ENCODE results near the gene SPAG8.

SPAG8 gene

DNA sequence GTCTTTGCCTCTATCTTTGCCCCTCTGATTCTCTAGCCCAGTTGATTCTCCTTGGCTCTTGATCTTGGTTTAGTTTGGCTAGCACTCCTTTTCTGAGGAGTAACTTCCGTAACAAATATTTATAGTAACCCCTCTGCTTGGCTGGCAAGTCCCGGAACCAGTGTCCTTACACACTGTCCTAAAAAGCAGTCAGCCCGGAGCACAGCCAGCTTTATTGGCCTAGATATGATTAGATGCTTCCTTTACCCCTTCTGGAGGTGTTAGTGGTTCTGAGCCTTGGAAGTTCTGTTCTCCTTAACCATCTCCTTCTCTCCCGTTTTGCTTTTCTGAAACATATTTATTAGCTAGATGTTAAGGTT is 41.0 kb downstream of the SPAG8 start:
- no peak overlapping the region for H3K9ac ChIP-seq (ENCODE audit: insufficient read length, low read depth)
- no peaks in the 10 kb centered on the region for H3K9me3 ChIP-seq (ENCODE audit: insufficient read depth, low read length)
- DNase-seq (ENCODE audit: low read depth, low spot score): no peak
- H3K4me1 ChIP-seq (ENCODE audit: insufficient read depth, insufficient read length): no peaks in the 10 kb centered on the region
- TF ChIP-seq ZNF274 (IDR thresholded peaks at IDR 0.05; ENCODE audit: low read depth, low read length) (no peak), YY1 (IDR thresholded peaks at IDR 0.05; ENCODE audit: insufficient read depth, insufficient read length) (no peak), SUZ12 (IDR thresholded peaks at IDR 0.05; ENCODE audit: extremely low read depth, insufficient read depth, insufficient read length) (no peak)
- no peaks in the 10 kb centered on the region for H3K36me3 ChIP-seq (ENCODE audit: insufficient read depth, insufficient read length, low read length)
- H3K27me3 ChIP-seq (ENCODE audit: insufficient read depth, insufficient read length): no peaks in the 10 kb centered on the region
- H3K4me3 ChIP-seq (ENCODE audit: insufficient read length, low read depth): no peak overlapping the region

DNA sequence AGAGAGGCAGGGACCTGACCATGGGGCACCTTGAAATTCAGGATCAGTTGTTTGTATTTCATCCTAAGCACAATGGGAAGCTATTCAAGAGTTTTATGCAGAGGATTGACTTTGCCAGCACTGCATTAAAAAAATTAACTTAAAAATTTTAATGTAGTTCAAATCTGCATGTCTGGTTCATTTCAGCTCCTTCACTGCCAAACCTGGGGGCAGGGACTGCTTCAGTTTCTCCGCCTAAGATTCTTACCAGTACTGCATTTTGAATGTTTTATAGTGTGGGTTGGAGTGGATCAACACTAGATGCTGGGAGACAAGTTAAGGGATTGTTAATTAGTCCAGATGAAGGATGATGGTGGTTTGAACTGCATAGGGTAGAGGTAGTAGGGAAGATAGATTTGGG is 42.3 kb downstream of the SPAG8 start:
- H3K4me3 ChIP-seq (ENCODE audit: insufficient read length, low read depth): no peak overlapping the region
- H3K36me3 ChIP-seq (ENCODE audit: insufficient read depth, insufficient read length, low read length): no peaks in the 10 kb centered on the region
- TF ChIP-seq YY1 (IDR thresholded peaks at IDR 0.05; ENCODE audit: insufficient read depth, insufficient read length) (no peak), ZNF274 (IDR thresholded peaks at IDR 0.05; ENCODE audit: low read depth, low read length) (no peak), SUZ12 (IDR thresholded peaks at IDR 0.05; ENCODE audit: extremely low read depth, insufficient read depth, insufficient read length) (no peak)
- no peaks in the 10 kb centered on the region for H3K9me3 ChIP-seq (ENCODE audit: insufficient read depth, low read length)
- no peaks in the 10 kb centered on the region for H3K4me1 ChIP-seq (ENCODE audit: insufficient read depth, insufficient read length)
- no peak overlapping the region for H3K9ac ChIP-seq (ENCODE audit: insufficient read length, low read depth)
- H3K27me3 ChIP-seq (ENCODE audit: insufficient read depth, insufficient read length): no peaks in the 10 kb centered on the region
- DNase-seq (ENCODE audit: low read depth, low spot score): no peak

DNA sequence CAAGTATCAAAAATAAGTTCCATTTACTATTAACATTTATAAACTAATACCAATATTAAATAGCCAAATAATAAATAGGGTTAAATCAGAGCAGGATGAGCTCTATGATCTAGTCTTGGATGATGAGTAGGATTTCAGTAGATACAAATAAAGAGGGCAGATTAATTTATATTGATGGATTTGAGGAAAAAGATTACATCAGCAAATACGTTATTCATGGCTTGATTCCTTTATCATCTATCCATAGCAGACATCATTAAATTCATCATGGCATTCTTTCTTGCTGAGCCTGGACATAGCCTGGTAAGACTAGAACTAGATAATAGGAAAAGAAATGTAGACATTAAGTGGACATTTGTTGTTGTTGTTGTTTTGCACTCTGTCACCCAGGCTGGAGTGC is 44.6 kb downstream of the SPAG8 start:
- Histone ChIP-seq H3K9me3 (ENCODE audit: insufficient read depth, low read length) (no peaks in the 10 kb centered on the region), H3K4me1 (ENCODE audit: insufficient read depth, insufficient read length) (no peaks in the 10 kb centered on the region), H3K9ac (ENCODE audit: insufficient read length, low read depth) (no peak overlapping the region), H3K27me3 (ENCODE audit: insufficient read depth, insufficient read length) (no peaks in the 10 kb centered on the region), H3K4me3 (ENCODE audit: insufficient read length, low read depth) (no peak overlapping the region), H3K36me3 (ENCODE audit: insufficient read depth, insufficient read length, low read length) (no peaks in the 10 kb centered on the region)
- no peak for TF ChIP-seq SUZ12 (IDR thresholded peaks at IDR 0.05; ENCODE audit: extremely low read depth, insufficient read depth, insufficient read length)
- no peak for TF ChIP-seq ZNF274 (IDR thresholded peaks at IDR 0.05; ENCODE audit: low read depth, low read length)
- TF ChIP-seq YY1 (IDR thresholded peaks at IDR 0.05; ENCODE audit: insufficient read depth, insufficient read length): no peak
- DNase-seq (ENCODE audit: low read depth, low spot score): no peak

DNA sequence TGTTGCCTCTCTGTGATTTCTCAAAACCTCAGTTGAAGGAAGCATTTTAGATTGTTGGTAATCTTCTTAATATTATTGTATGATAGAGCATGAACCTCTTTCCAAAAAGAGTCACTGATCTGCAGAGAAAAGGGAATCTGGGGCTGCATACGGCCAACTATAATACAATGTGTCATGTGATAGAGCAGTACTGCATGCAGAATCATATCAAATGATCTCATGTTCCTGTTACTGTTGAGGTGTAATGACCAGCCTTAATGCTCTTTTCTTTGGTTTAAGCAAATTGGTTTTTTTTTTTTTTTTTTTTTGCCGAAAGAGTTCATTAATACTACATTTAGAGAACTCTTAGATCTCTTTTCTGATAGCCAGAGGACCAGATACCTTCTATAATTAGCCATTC is 45.1 kb downstream of the SPAG8 start:
- no peak for DNase-seq (ENCODE audit: low read depth, low spot score)
- no peak overlapping the region for H3K4me3 ChIP-seq (ENCODE audit: insufficient read length, low read depth)
- H3K27me3 ChIP-seq (ENCODE audit: insufficient read depth, insufficient read length): no peaks in the 10 kb centered on the region
- H3K9ac ChIP-seq (ENCODE audit: insufficient read length, low read depth): no peak overlapping the region
- H3K36me3 ChIP-seq (ENCODE audit: insufficient read depth, insufficient read length, low read length): no peaks in the 10 kb centered on the region
- no peaks in the 10 kb centered on the region for H3K9me3 ChIP-seq (ENCODE audit: insufficient read depth, low read length)
- TF ChIP-seq SUZ12 (IDR thresholded peaks at IDR 0.05; ENCODE audit: extremely low read depth, insufficient read depth, insufficient read length) (no peak), ZNF274 (IDR thresholded peaks at IDR 0.05; ENCODE audit: low read depth, low read length) (no peak), YY1 (IDR thresholded peaks at IDR 0.05; ENCODE audit: insufficient read depth, insufficient read length) (no peak)
- H3K4me1 ChIP-seq (ENCODE audit: insufficient read depth, insufficient read length): no peaks in the 10 kb centered on the region

DNA sequence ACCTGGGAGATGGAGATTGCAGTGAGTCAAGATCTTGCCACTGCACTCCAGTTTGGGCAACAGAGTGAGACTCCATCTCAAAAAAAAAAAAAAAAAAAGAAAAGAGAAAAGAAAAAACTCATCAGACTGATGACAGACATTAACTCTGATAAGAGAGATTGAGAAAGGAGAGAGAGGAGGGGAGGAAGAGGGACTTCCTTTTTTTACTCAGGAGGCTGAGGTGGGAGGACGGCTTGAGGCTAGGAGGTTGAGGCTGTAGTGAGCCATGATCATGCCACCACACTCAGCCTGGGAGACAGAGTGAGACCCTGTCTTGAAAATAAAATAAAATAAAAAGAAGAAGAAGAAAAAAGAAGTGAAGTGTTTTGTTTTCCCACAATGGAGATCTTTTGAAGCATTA is 48.3 kb downstream of the SPAG8 start:
- no peak for TF ChIP-seq ZNF274 (IDR thresholded peaks at IDR 0.05; ENCODE audit: low read depth, low read length)
- TF ChIP-seq YY1 (IDR thresholded peaks at IDR 0.05; ENCODE audit: insufficient read depth, insufficient read length): no peak
- TF ChIP-seq SUZ12 (IDR thresholded peaks at IDR 0.05; ENCODE audit: extremely low read depth, insufficient read depth, insufficient read length): no peak
- Histone ChIP-seq H3K4me3 (ENCODE audit: insufficient read length, low read depth) (no peak overlapping the region), H3K36me3 (ENCODE audit: insufficient read depth, insufficient read length, low read length) (no peaks in the 10 kb centered on the region), H3K9me3 (ENCODE audit: insufficient read depth, low read length) (no peaks in the 10 kb centered on the region), H3K9ac (ENCODE audit: insufficient read length, low read depth) (no peak overlapping the region), H3K4me1 (ENCODE audit: insufficient read depth, insufficient read length) (no peaks in the 10 kb centered on the region), H3K27me3 (ENCODE audit: insufficient read depth, insufficient read length) (no peaks in the 10 kb centered on the region)
- DNase-seq (ENCODE audit: low read depth, low spot score): no peak

DNA sequence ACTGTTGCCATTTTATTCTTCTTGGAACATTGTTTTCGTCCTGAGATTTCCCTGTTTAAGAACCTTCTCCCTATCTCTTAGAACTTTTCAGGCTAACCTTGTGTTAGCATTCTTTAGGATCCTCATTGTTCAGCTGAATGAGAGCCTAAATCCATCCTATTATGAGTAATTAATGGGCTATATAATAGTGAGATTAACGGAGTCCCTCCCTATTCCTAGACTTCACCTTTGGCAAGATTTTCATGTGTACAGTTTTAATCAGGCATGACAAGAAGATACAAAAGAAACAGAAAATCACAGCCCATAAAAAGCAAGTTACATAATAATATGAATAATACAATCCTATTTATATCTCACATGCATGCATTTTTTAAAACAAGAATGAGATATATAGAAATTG is 48.9 kb downstream of the SPAG8 start:
- no peak overlapping the region for H3K4me3 ChIP-seq (ENCODE audit: insufficient read length, low read depth)
- no peak overlapping the region for H3K9ac ChIP-seq (ENCODE audit: insufficient read length, low read depth)
- no peaks in the 10 kb centered on the region for H3K27me3 ChIP-seq (ENCODE audit: insufficient read depth, insufficient read length)
- no peaks in the 10 kb centered on the region for H3K36me3 ChIP-seq (ENCODE audit: insufficient read depth, insufficient read length, low read length)
- no peaks in the 10 kb centered on the region for H3K4me1 ChIP-seq (ENCODE audit: insufficient read depth, insufficient read length)
- no peak for DNase-seq (ENCODE audit: low read depth, low spot score)
- H3K9me3 ChIP-seq (ENCODE audit: insufficient read depth, low read length): no peaks in the 10 kb centered on the region
- TF ChIP-seq SUZ12 (IDR thresholded peaks at IDR 0.05; ENCODE audit: extremely low read depth, insufficient read depth, insufficient read length) (no peak), YY1 (IDR thresholded peaks at IDR 0.05; ENCODE audit: insufficient read depth, insufficient read length) (no peak), ZNF274 (IDR thresholded peaks at IDR 0.05; ENCODE audit: low read depth, low read length) (no peak)

DNA sequence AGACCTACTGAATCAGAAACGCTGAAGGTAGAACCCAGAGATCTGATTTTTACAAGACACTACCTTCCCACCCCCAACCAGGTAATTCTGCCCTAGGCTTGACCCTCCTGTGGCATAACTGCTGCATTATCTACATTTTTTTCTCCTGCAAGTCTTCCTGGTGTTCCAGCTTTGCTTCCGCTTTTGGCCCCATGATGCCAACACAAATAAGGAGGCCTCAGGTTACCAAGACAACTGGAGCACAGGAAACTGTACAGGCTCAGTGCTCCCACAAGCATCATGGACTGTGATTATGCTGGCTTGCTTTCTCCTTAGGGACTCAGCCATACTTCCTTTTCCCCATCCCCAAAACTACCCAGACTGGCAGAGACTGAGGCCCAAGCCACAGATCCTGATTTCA is 51.4 kb downstream of the SPAG8 start:
- no peak for DNase-seq (ENCODE audit: low read depth, low spot score)
- Histone ChIP-seq H3K4me3 (ENCODE audit: insufficient read length, low read depth) (no peak overlapping the region), H3K4me1 (ENCODE audit: insufficient read depth, insufficient read length) (peaks cover 6% of the 10 kb centered on the region), H3K27me3 (ENCODE audit: insufficient read depth, insufficient read length) (no peaks in the 10 kb centered on the region), H3K36me3 (ENCODE audit: insufficient read depth, insufficient read length, low read length) (no peaks in the 10 kb centered on the region), H3K9ac (ENCODE audit: insufficient read length, low read depth) (no peak overlapping the region), H3K9me3 (ENCODE audit: insufficient read depth, low read length) (no peaks in the 10 kb centered on the region)
- TF ChIP-seq YY1 (IDR thresholded peaks at IDR 0.05; ENCODE audit: insufficient read depth, insufficient read length) (no peak), SUZ12 (IDR thresholded peaks at IDR 0.05; ENCODE audit: extremely low read depth, insufficient read depth, insufficient read length) (no peak), ZNF274 (IDR thresholded peaks at IDR 0.05; ENCODE audit: low read depth, low read length) (no peak)

DNA sequence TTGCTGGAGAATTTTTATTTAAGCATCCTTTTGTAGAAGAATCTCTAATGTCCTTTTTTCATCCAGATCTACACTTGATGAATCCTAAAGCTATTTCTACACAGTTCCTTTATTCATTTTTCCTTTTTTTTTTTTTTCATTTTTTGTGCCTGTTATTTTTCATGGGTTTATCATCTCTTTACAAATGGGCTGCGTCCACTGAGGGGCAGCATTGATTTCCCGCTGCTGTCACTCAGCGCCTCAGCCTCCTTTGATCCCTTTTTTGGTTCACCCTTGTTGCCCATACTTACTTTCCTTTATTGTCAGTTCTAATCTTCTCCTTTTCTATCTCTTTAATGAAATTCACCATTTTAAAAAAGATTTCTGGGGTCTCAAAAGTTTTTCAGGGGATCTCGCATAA is 52.3 kb downstream of the SPAG8 start:
- H3K36me3 ChIP-seq (ENCODE audit: insufficient read depth, insufficient read length, low read length): peaks cover 5% of the 10 kb centered on the region
- H3K9ac ChIP-seq (ENCODE audit: insufficient read length, low read depth): no peak overlapping the region
- DNase-seq (ENCODE audit: low read depth, low spot score): no peak
- no peak overlapping the region for H3K4me3 ChIP-seq (ENCODE audit: insufficient read length, low read depth)
- no peaks in the 10 kb centered on the region for H3K9me3 ChIP-seq (ENCODE audit: insufficient read depth, low read length)
- peaks cover 6% of the 10 kb centered on the region for H3K4me1 ChIP-seq (ENCODE audit: insufficient read depth, insufficient read length)
- H3K27me3 ChIP-seq (ENCODE audit: insufficient read depth, insufficient read length): no peaks in the 10 kb centered on the region
- no peak for TF ChIP-seq YY1 (IDR thresholded peaks at IDR 0.05; ENCODE audit: insufficient read depth, insufficient read length)
- no peak for TF ChIP-seq SUZ12 (IDR thresholded peaks at IDR 0.05; ENCODE audit: extremely low read depth, insufficient read depth, insufficient read length)
- TF ChIP-seq ZNF274 (IDR thresholded peaks at IDR 0.05; ENCODE audit: low read depth, low read length): no peak

Measured in NT2/D1 (cell line).